HG02571 (cell line): ENCODE data around the gene NANOS3.

ENCODE experiments used
- ATAC-seq: cut with Tn5 transposase; IDR thresholded peaks from one replicate; pipeline ENCODE4 v1.9.1; 2021; ENCODE audit warnings: mild to moderate bottlenecking, moderate library complexity; ENCODE audit not compliant: unreplicated experiment

The NANOS3 gene

DNA sequence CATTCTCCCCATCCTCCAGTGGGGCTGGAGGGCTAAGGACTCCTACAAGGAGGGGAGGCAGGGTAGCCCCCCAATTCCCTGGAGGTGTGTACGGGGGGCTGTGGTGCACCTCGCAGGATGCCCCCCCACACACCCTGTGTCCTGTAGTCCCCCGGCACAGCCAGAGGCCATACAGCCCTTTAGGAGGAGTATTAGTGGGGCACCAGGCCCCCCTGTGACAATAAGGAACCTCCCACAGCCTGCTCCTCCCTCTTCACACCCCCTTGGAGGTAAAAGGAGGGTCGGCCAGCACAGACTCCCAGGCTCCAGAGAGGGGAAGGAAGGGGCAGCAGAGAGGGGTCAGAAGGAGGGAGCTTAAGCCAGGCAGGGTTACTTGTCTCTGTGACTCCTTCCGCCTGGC is at the start of gene NANOS3:
Gene NANOS3, plus strand, starts transcription at position 301 of the 400 bp plus-strand sequence. CDS start 115 bp downstream, outside the sequence.
- ATAC-seq = no peak

DNA sequence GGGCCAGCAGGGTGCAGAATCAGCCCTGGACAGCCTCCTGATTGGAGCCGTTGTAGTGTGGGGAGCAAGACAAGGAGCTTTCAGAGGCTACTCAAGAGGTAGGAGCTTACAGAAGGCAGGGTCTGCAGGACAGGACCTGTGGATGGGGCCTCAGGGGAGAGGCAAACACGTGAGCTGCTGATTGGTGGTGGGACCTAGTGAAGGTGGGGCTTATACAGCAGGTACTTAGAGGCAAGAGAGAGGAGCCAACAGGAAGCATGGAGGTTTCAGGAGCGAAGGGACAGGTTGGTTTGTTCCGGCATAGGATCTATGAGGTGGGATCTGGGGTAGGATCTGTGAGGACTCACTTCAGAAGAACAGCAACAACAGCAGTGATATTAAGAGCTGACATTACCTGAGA is 49.3 kb upstream of the NANOS3 start:
- ATAC-seq = no peak

DNA sequence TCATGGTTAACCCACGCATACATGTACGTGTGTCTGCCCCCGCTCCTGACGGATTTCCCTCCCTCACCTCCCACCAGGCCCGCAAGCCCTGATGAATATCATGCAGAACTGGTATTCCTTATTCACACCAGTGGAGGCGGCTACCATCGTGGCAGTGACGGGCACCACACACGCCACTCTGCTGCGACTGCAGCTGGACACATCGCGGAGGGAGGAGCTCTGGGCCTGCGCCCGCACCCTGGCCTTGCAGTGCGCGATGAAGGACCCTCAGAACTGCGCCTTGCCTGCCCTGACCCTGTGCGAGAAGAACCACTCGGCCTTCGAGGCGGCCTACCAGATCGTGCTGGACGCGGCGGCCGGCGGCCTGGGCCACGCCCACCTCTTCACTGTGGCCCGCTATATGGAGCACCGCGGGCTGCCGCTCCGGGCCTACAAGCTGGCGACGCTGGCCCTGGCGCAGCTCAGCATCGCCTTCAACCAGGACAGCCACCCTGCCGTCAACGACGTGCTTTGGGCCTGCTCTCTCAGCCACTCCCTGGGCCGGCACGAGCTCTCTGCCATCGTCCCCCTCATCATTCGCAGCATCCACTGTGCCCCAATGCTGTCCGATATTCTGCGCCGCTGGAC is 46.7 kb upstream of the NANOS3 start:
- ATAC-seq = no peak

DNA sequence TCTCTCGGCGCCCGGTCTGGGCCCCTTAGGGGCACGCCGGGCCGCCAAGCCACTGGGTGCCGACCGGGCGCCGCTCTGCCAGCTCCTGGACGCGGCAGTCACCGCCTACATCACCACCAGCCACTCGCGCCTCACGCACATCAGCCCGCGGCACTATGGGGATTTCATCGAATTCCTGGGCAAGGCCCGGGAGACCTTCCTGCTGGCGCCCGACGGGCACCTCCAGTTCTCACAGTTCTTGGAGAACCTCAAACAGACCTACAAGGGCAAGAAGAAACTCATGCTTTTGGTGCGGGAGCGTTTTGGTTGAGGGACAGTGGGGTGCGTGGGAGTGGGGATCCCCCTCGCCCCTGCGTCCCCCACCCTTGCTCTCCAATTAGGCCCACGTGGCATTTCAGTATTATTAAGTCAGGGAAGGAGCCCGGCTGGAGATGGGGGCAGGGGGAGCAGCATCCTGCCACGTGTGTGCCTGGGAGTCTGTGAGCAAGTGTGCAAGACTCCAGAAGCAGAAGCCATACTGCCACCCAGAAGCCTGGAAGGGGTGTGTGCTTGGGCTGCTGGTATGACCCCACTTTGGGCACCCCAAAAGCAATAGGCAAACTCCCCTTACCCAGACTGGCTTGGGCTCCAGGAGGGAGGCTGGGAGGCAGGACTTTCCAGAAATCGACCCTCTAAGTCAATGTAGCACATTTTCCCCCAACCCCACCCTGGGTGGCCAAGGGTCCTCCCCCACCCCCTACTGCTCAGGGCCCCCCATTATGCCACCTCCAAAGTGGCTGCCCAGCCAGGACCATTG is 46.0 kb upstream of the NANOS3 start:
- ATAC-seq = no peak

DNA sequence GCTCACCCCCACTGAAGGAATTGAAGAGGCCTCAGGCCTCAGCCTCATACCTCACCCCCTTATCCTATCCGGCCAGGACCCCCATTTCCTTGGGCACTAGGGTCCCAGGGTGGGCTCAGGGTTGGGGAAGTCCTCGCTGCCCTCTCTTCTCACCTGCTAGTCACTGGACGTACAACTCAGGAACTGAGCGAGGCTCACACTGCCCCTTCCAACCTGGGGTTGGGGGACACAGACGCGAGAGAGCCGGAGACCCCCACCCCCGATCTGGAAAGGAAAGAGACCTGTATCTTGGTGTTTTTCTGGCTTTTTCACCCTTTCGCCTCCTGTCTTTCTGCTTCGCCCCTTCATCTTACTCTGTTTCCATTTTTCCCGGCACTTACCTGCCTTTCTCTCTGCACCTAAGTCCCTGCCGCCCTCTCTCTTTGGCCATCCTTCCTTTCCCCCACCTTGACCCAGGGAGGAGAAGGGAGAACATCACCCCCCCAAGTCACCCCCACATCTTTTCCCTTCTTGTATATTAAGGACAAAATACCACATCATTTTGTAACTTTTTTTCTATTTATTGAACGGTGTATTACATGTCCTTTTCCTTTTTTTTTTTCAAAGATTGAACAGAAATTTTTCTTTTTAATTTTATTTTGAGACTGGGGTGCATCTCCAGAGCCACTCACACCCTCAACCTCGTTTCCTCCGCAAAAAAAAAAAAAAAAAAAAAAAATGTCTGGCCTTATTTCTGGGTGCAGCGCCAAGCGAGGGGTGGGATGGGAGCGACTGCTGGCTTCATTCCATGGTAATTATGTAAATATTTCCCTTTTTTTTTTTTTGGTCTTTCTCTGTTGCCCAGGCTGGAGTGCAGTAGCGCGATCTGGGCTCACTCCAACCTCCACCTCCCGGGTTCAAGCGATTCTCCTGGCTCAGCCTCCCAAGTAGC is 45.1 kb upstream of the NANOS3 start:
- ATAC-seq = no peak

DNA sequence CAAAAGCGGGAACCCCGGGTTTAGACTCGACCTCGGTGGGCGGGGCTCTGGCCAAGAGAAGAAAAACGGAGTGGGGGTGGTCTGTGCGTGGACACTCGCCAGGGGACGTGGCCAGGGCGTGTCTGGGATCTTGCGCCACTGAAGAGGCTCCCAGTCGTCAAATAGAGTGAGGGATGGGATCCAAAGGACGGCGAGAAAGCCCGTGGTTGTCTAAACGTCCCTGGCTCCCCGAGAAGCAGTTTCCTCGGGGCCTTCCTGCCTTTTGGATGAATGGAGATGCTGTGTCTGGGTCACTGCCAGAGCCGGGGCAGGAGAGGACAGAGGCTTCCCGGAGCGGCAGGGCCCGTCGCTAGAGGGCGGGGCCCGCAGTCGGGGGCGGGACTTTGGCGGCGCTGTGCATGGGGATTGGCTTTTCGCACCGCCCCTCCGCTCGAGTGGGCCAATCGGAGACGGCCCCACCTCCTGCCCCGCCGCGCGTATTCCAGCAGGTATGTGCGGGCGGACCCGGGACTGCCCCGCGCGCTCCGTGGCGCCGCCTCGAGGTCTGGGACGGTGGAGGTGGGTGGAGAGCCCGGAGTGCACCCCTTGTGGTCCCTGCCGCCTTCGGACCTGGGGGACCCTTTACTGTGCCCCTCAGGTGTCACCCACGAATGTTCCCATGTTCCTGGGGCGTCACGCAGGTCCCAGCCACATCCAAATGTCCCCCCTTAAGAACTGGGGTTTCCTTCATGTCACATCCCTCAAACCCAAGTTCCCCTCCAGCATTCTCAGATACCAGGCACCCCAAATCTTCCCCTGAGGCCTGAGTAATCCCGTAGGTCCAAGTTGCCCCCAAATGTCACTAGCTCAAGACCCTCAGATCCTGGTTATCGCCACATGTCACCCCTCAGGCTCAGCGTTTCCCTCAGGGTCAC is 43.3 kb upstream of the NANOS3 start:
- ATAC-seq = peak; percentile 68

DNA sequence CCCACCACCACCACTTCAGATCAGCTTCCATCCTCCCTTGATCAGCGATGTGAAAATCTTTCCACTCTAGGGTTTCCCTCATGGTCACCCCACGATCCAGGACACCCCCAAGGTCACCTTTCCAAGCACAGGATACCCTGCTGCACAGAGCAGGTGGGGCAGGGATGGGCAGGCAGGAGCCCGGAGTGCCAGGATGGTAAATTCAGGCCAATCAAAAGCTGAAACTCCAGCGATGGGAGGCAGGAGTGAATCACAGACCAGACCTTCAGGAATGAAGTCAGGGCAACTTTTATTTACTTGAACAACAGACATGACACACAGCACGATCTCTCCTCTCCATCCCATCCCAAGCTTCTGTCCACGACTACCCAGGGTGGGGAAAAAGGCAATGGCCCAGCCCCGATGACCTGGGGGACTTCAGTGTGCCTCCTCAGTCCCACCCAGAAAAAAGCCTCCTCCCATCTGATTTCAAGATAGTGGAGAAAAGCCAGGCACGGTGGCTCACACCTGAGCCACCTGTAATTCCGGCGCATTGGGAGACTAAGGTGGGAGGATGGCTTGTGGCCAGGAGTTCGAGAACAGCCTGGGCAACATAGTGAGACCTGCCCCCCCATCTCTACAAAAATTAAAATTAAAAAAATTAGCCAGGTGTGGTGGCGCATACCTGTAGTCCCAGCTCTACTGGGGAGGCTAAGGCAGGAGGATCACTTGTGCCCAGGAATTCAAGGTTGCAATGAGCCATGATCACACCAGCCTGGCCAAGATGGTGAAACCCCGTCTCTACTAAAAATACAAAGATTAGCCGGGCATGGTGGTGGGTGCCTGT is 42.5 kb upstream of the NANOS3 start:
- ATAC-seq = no peak

DNA sequence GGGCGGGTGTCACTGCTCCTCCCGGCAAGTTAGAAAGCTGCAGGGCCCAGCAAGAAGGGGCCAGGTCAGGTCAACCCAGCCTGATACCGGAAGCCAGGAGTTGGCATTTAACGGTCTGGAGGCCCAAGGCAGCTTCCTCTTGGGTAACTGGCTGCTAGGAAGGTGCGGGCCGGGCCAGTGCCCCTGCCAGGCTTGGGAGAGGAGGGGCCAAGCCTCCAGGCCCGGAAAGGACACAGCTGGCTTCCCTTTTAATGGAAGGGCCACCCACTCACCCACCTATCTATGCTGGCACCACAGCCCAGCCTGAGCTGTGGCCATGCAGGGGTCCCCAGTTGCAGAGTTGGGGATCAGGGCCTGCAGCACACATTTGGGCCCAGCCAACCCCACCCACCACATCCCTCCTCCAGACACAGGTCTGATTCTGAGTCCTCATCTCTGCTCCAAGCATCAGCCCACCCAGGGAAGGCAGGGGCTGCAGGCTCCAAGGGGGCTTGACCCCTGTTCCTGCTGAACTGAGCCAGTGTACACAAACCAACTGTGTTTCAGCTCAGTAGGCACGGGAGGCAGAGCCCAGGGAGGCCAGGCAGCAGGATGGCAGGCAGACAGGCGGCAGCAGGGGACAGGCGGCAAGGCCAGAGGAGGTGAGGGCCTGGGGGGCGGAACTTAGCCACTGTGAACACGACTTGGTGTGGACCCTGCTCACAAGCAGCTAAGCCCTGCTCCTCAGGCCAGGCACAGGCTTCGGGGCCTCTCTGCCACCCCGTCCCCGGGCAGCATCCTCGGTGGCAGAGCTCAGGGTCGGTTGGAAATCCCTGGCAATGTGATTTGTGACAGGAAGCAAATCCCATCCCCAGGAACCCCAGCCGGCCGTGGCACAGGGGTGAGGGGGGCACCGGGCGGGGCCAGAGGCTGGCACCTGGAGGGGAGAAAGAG is 40.9 kb upstream of the NANOS3 start:
- no peak for ATAC-seq

DNA sequence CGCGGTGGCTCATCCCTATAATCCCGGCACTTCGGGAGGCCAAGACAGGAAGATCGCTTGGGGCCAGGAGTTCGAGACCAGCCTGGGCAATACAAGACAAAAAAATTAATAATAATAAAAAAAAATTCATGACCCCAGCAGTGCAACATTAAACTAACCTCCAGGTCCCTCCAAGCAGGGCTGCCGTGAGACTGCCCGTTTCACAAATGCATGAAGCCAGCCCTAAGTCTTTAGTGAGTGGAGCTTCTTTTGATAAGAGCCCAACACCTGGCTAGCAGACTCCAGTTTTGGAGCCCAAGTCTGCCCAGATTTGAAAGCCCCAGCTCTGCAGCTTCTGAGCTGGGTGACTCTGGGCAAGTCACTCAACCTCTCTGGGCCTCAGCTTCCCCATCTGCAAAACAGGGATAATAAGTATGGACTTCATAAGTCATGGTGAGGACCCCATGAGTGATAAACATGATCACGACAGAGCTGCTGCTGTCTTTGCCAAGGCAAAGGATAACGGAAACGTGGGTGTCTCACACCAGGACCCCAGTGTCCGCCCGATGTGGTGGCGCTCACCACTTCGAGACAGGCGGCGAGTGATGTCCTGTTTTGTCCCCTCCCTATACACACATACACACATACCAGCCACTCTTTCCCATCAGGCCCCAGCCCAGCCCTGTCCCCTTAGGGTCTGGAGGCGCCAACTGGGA is 38.4 kb upstream of the NANOS3 start:
- ATAC-seq = no peak

DNA sequence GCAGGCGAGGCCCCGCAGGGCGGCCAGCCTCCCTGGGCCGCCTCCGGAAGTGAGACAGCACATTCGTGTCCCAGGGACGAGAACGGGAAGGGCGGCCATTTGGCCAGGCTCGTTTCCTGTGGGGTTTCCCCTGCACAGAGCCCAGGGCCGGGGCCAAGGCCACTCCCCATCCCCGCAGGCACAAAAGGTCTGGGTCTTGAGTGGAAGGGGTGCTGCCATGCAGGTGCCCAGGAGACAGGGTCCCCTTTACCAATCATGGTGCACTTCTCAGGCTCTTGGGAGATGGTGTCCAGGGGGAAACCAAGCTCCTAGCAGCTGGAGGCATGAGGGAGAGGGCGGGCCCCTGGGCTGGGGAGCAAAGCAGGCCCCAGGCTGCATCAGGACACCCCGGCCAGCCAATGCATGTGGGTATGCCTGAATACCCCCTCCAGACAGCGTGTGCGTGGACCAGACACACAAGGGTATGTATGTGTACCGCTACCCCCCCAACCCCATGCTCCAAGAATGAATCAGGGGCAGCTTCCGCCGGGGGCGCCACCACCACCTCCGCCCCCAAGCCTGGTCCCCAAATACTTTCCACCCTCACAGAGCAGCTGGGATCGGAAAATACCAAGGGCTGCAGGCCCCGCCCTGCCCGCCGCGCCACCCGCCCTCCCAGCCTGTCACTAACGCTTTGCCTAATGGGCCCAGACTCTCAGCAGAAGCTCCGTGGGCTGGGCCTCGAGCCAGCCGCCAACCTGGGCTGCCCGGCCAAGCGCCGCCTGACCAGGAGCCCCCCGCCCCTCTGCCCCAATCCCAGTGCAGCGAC is 37.6 kb upstream of the NANOS3 start:
- peak; percentile 39 for ATAC-seq

DNA sequence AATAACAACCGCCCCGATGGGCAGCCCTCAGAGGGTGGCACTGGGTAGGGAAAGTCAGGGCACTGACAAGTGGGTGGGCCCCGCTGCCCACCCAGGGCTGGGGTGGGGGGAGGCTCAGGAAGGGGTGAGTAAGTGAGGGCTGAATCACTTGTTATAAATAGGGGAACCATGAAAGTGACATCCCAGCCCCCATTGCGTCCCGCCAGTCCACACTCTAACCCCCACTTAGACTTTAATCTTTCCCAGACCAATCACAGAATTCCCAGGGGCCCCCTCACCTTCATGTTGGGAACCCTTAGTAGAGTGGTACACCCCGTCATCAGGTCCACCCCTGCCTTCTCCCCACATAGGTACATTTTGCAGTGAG is 37.0 kb upstream of the NANOS3 start:
- no peak for ATAC-seq

DNA sequence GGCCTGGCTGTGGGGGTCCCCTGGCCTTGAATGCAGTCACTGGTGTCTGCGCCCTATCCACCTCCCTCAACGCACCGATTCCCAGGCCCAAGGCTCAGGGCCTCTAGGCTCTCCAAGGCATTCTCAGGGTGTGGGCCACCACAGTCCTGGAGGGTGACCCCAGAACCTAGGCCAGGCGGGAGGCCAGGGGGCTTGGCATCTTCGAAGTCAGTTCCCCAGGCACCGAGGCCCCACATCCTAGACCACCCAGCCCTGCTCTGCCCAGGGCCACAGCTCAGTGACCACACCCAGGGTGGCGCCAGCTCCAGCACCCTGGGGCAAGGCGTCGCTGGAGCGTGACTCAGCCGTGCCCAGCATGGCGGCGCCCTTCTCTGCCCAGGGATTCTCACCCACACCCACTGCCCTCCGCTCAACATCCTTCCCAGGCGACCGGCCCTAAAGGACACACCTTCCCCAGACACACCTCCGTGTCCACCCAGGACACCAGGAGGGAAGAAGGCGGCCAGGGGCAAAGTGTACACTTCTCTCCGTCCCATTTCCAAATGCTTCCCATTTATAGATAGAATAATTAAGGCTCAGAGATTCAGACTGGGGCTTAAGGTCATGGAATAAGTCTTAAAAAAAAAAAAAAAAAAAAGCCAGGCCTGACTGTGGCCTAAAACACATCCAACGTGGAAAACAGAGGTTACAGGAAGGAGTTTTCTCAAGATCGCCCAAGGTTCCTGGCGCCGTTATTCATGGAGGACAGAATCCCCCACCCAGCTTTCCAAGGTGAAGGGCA is 36.4 kb upstream of the NANOS3 start:
- no peak for ATAC-seq

DNA sequence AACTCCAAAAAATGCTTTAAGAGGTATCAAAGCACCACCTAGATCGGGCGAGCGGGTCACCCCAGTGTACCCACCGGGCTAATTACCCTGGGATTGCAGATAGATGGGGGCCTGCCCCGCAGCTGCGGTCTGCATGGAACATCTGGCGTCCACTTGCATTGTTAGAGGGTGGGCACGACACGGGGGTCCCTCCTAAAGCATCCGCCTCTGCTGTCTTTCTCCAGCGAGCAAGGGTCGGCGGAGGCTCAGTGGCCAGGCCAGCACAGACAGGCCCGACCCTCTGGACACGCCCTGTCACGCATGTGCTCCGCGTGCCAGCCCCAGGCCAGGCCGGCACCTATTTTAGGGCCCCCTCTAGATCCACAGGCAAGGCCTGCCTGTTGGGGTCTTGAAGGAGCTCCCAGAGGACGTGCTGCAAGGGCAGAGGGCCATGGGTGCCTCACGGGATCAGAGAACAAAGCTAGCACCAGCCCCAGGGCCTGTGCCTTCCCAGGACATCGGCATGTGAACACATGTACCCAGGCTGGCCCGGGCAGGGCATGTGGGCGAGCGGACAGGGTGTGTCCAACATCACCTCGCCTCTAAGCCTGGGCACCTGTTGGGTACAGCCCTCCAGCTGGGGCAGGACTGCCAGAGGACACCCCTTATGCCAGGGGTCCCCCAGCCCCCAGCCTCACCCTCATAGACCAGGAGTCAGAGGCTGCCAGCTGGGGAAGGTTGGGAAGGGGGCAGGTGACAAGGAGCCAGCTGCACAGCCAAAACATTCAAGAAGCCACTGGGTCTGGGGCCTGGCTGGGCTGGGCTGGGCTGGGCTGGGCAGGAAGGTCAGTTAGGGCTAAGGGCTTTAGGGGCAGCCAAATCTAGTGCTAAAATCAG is 35.6 kb upstream of the NANOS3 start:
- no peak for ATAC-seq

DNA sequence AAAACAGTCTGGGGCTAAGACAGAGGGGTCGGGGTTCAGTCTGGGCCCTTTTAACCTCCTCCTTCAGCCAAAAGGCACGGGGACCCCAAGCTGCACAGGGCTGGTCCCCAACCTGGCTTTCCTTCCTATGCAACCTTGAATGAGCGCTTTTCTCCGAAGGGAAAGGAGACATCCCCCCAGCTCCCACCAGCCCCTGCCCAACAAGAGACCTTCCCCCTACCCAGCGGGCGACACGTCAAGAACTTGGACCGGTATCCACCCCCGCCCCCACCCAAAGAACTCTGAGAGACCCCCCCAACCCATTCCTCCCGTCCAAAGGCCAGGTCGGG is 35.0 kb upstream of the NANOS3 start:
- no peak for ATAC-seq

DNA sequence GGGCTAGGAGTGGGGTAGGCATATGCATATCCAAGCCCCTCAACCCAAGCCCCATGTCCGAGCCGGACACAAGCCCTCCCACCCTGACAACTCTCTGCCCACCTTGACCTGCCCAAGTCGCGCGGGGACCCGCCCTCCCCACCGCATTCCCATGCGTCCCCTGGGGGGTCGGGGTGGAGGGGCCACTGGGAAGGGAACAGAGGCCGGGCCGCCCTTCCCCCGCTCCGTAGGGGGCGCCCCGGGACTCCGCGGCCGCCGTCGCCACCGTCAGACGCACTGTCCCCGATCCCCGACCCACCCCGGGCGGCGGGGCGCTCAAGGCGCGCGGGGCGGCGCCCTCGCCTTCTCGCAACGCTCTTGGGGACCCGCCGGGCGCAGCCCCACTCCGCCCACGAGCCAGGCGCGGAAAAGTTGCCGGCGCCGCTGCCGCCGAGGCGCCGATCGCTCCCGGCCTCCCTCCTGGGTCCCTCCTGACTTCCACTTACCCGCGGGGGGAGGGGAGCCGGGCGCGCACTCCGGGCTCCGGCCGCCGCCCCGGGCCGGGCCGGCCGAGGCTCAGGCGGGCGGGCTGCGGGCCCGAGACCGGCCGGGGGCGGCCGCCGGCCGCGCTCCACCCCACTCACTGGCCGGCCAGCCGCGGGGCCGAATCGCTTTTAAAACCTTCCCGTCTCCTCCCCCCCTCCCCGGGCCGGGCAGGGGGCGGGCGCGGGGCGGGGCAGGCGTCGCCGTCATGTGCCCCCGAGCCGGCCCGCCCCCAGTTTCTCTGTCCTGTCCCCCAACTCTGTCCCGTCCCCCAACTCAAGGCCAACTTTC is 34.4 kb upstream of the NANOS3 start:
- no peak for ATAC-seq
